GM12878 (cell line): Measurements from ENCODE around the gene ZGLP1. TPM values are rescaled to one million over a fixed set of nuclear protein-coding genes. Genes with fewer than 3 reads are reported as not detected.

ENCODE experiments used
- ATAC-seq: fragments of 200-7000 bp; cut with Tn5 transposase; 3 replicates; pipeline ENCODE4 v1.9.1; 2020; ENCODE audit warnings: mild to moderate bottlenecking, moderate library complexity
- BruUV-seq: library from RNA; stranded (reverse); fragments of 400-500 nt; replicated peaks from 2 replicates; lab custom pipeline; 2021; lab: Mats Ljungman, UMichigan
- CTCF ChIA-PET: fragments of 300-600 bp; sonication (Branson Sonifier 250); formaldehyde crosslinking; extraction: SDS; loops from one replicate; lab custom pipeline; 2021; ENCODE audit warnings: inconsistent platforms; lab: Yijun Ruan, JAX
- POLR2A ChIA-PET: fragments of 350-600 bp; formaldehyde crosslinking; extraction: SDS; loops from one replicate; lab custom pipeline; 2021; ENCODE audit warnings: inconsistent platforms; lab: Charles Lee
- RAD21 ChIA-PET: fragments of 300-600 bp; sonication (Branson Sonifier 250); formaldehyde crosslinking; loops from one replicate; lab custom pipeline; 2023; ENCODE audit warnings: antibody characterized with exemption; ENCODE audit not compliant: unreplicated experiment; lab: Charles Lee
- SMC1A ChIA-PET: fragments of 300-600 bp; sonication (Branson Sonifier 250); formaldehyde crosslinking; loops from one replicate; lab custom pipeline; 2023; ENCODE audit not compliant: unreplicated experiment, uncharacterized antibody; lab: Charles Lee
- DNase-seq: peaks from one replicate; pipeline ENCODE4 v3.0.0-alpha.2; 2011; ENCODE audit warnings: low read depth, low spot score
- FAIRE-seq: peaks from 3 replicates; lab custom pipeline; 2011; peaks lifted over from hg19 to GRCh38; lab: Jason Lieb, UNC
- H2AFZ ChIP-seq: 2 replicates; pipeline ENCODE4 v1.6.0; 2011; ENCODE audit warnings: low read depth, low read length, control low read depth; ENCODE audit not compliant: control insufficient read depth
- H3K27ac ChIP-seq: 2 replicates; pipeline ENCODE4 v1.5.1; 2011; ENCODE audit warnings: control low read depth; ENCODE audit not compliant: control insufficient read depth, insufficient read depth
- H3K27me3 ChIP-seq, 2 experiments: replicated peaks in 1 of 2; 2 replicates each; pipeline versions ENCODE4 v1.6.0 to v1.6.1; 2011; ENCODE audit warnings: low read length in 1 of 2; ENCODE audit not compliant: control insufficient read depth in 2 of 2, insufficient read depth in 2 of 2
- H3K36me3 ChIP-seq, 2 experiments: 2 replicates each; pipeline ENCODE4 v1.5.1; 2011; ENCODE audit warnings: low read length in 1 of 2; ENCODE audit not compliant: control insufficient read depth in 2 of 2, insufficient read depth in 2 of 2
- H3K4me1 ChIP-seq: 2 replicates; pipeline ENCODE4 v1.6.1; 2011; ENCODE audit warnings: mild to moderate bottlenecking, low read length, moderate library complexity, mixed read lengths; ENCODE audit not compliant: control insufficient read depth, insufficient read depth
- H3K4me2 ChIP-seq: 2 replicates; pipeline ENCODE4 v1.6.0; 2011; ENCODE audit warnings: control low read depth; ENCODE audit not compliant: control insufficient read depth, insufficient read depth
- H3K4me3 ChIP-seq: fragments of 200-600 bp; sonication (generic); 2 replicates; pipeline ENCODE4 v1.5.1; 2016
- H3K79me2 ChIP-seq: 2 replicates; pipeline ENCODE4 v1.6.0; 2011; ENCODE audit warnings: low read length; ENCODE audit not compliant: control insufficient read depth, insufficient read depth
- H3K9ac ChIP-seq: 2 replicates; pipeline ENCODE4 v1.8.0; 2011; ENCODE audit warnings: low read length, control low read depth, mixed read lengths; ENCODE audit not compliant: control insufficient read depth, insufficient read depth
- H3K9me3 ChIP-seq: replicated peaks from 3 replicates; pipeline ENCODE4 v1.5.1; 2011; ENCODE audit warnings: mild to moderate bottlenecking, low read length; ENCODE audit not compliant: control insufficient read depth, insufficient read depth
- H4K20me1 ChIP-seq: 2 replicates; pipeline ENCODE4 v1.6.0; 2011; ENCODE audit not compliant: control insufficient read depth, insufficient read depth
- CBX5 ChIP-seq: sonication (generic); IDR thresholded peaks from 2 replicates; pipeline ENCODE4 v1.6.1; 2016; ENCODE audit warnings: low read depth, moderate library complexity, mild to moderate bottlenecking, inconsistent platforms
- CTCF ChIP-seq, 3 experiments: IDR thresholded peaks in 2 of 3; conservative IDR thresholded peaks in 1 of 3; 2 replicates each; pipeline ENCODE4 v1.5.1; 2011; ENCODE audit warnings: low read depth in 3 of 3, low read length in 3 of 3, mild to moderate bottlenecking in 3 of 3, control low read depth in 2 of 3, moderate library complexity in 2 of 3, inconsistent platforms in 1 of 3, mixed read lengths in 1 of 3; ENCODE audit not compliant: control insufficient read depth in 2 of 3, insufficient read depth in 1 of 3; ENCODE audit errors: extremely low read depth in 1 of 3
- DPF2 ChIP-seq: fragments of 450-650 bp; IDR thresholded peaks from 2 replicates; pipeline ENCODE4 v1.6.1; 2017; ENCODE audit warnings: mild to moderate bottlenecking
- EZH2 ChIP-seq: IDR thresholded peaks from 2 replicates; pipeline ENCODE4 v1.6.1; 2012; ENCODE audit warnings: low read depth, mild to moderate bottlenecking, control low read depth, inconsistent platforms, low read length, borderline replicate concordance; ENCODE audit not compliant: control insufficient read depth
- FOXM1 ChIP-seq: IDR thresholded peaks from 2 replicates; pipeline ENCODE4 v1.6.1; 2012; ENCODE audit warnings: low read depth, mild to moderate bottlenecking, inconsistent platforms, low read length, moderate library complexity
- HDAC6 ChIP-seq: fragments of 200-600 bp; sonication (generic); IDR thresholded peaks from one replicate; pipeline ENCODE4 v1.8.0; 2017; ENCODE audit warnings: antibody characterized with exemption; ENCODE audit not compliant: unreplicated experiment
- IKZF1 ChIP-seq: fragments of 450-650 bp; conservative IDR thresholded peaks from 2 replicates; pipeline ENCODE4 v1.6.1; 2017; ENCODE audit warnings: antibody characterized with exemption, mild to moderate bottlenecking
- JUNB ChIP-seq: IDR thresholded peaks from 2 replicates; pipeline ENCODE4 v1.6.1; 2016; ENCODE audit warnings: antibody characterized with exemption, mild to moderate bottlenecking
- JUND ChIP-seq: IDR thresholded peaks from 2 replicates; pipeline ENCODE4 v1.6.1; 2012; ENCODE audit warnings: low read depth, mild to moderate bottlenecking, low read length, improper control_type of control experiment, moderate library complexity
- KLF5 ChIP-seq: fragments of 450-650 bp; IDR thresholded peaks from 2 replicates; pipeline ENCODE4 v1.6.1; 2014; ENCODE audit warnings: mild to moderate bottlenecking; ENCODE audit not compliant: partially characterized antibody
- POLR2A ChIP-seq: IDR thresholded peaks from 2 replicates; pipeline ENCODE4 v1.6.1; 2011; ENCODE audit warnings: low read depth, mild to moderate bottlenecking, low read length
- POLR2AphosphoS5 ChIP-seq: IDR thresholded peaks from 2 replicates; pipeline ENCODE4 v1.6.1; 2011; ENCODE audit warnings: mild to moderate bottlenecking, low read length, inconsistent platforms
- SIN3A ChIP-seq: IDR thresholded peaks from 2 replicates; pipeline ENCODE4 v1.6.1; 2012; ENCODE audit warnings: low read depth, low read length, improper control_type of control experiment
- SMARCA5 ChIP-seq: fragments of 450-650 bp; IDR thresholded peaks from 2 replicates; pipeline ENCODE4 v1.6.1; 2017; ENCODE audit warnings: mild to moderate bottlenecking
- WGBS: methylation state at CpG from one replicate; pipeline ENCODE4 v1.1.6; 2016; ENCODE audit warnings: low lambda C conversion rate; ENCODE audit not compliant: insufficient replicate concordance, insufficient coverage; ENCODE audit errors: missing lambda C conversion rate; 5-methylcytosine and 5-hydroxymethylcytosine counted together
- in situ Hi-C: fragments of 300-500 bp; cut with MboI; formaldehyde crosslinking; loops from 9 replicates; pipeline ENCODE4 v1.14.3; 2018; ENCODE audit warnings: mixed read lengths
- intact Hi-C: fragments of 100-400 bp; cut with micrococcal nuclease; formaldehyde crosslinking; loops from one replicate; pipeline ENCODE4 v1.14.2; 2022; ENCODE audit not compliant: unreplicated experiment
- polyA plus RNA-seq, 11 experiments: library from polyadenylated mRNA; depleted of rRNA in 4 of 11; unstranded in 6 of 11; stranded (reverse) in 5 of 11; fragments of >200 nt; fragmentation: Nextera tagmentation in 4 of 11; fragmentation: Illumina TruSeq in 1 of 11; extraction: Ambion mirVana in 4 of 11; extraction: Trizol in 1 of 11; gene quantifications; 1 replicate in 1 of 11; 2 replicates in 10 of 11; pipeline versions ENCODE4 v1.2.1 to v1.2.3, GENCODE V29; 2011 to 2016; ENCODE audit warnings: inconsistent platforms in 2 of 11, missing spikeins in 2 of 11, low read depth in 1 of 11
- total RNA-seq, 4 experiments: library from RNA; depleted of rRNA in 3 of 4; stranded (reverse); fragments of >200 nt in 3 of 4; fragmentation: Illumina TruSeq in 1 of 4; extraction: Trizol in 1 of 4; gene quantifications; 2 replicates each; pipeline versions ENCODE4 v1.2.1 to v1.2.3, GENCODE V29; 2013 to 2021
- TF ChIP-seq, protein P1 (sequence below): IDR thresholded peaks from 2 replicates; pipeline ENCODE4 v1.6.1; 2012; ENCODE audit warnings: low read depth, low read length, improper control_type of control experiment
- TF ChIP-seq, protein P2 (sequence below): fragments of 450-650 bp; formaldehyde crosslinking; IDR thresholded peaks from 2 replicates; pipeline ENCODE4 v1.5.0; 2022; ENCODE audit warnings: mild to moderate bottlenecking, missing genetic modification characterization

The ZGLP1 gene
- total and polyA plus RNA-seq, 10 of the 15 experiments (the other 5 are each of a cell fraction or from before 2014, with no cell fraction given) = 0.29 to 5.6 (median 1.3) TPM

DNA sequence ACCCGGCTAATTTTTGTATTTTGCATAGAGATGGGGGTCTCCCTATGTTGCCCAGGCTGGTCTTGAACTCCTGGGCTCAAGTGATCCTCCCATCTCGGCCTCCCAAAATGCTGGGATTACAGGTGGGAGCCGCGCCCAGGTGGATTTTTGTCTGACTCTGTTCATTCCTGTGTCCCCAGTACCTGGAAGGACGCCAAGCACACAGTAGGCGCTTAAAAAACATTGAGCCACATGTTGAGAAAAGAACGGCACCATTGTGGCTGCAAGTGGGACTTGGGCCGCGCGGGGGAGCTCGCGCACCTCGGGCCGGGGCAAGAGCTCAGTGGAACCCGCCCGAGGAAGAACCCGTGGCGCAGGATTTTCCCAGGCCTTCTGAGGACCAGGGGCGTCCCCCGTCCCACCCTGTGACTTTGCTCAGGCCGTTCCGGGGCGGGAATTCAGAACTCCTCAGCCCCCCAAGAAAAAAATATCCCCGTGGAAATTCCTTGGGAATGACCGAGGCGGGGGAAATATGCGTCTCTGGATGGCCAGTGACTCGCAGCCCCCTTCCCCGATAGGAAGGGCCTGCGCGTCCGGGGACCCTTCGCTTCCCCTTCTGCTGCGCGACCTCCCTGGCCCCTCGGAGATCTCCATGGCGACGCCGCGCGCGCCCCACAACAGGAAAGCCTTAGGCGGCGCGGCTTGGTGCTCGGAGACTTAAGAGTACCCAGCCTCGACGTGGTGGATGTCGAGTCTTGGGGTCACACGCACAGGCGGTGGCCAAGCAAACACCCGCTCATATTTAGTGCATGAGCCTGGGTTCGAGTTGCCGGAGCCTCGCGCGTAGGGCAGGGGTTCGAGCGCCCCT lies 40.1 kb downstream of the ZGLP1 start:
- Histone ChIP-seq H3K4me1 (no peaks in the 10 kb centered on the region; the same call in 1 of the 2 replicates), H3K36me3 (peaks cover under 1 to 7% of the 10 kb centered on the region in 2 experiments; a peak in 3 of 4 replicates), H3K4me2 (peak overlapping the region; percentile 99), H3K27ac (peak overlapping the region; percentile 98), H3K9me3 (no peaks in the 10 kb centered on the region), H3K27me3 (no peaks in the 10 kb centered on the region), H3K4me3 (peak overlapping the region; percentile 92), H2AFZ (peak overlapping the region; percentile 35), H3K9ac (peak overlapping the region; percentile 89), H3K79me2 (peaks cover 43% of the 10 kb centered on the region), H4K20me1 (no peaks in the 10 kb centered on the region)
- DNase-seq (no peak), FAIRE-seq (no peak), ATAC-seq (peak; percentile 55)
- in situ Hi-C loops (loop anchor here (5.0 kb wide), 1 partner anchor 118 kb away; no protein-coding TSS in a partner anchor), intact Hi-C loops (loop anchor here (1.0 to 5.0 kb wide), 3 partner anchors 63 to 120 kb away; partner anchors contain the start of genes RAVER1 and TYK2)
- CTCF ChIA-PET = interaction anchor here (0.5 to 11.2 kb wide), 20 partner anchors 10 to 337 kb away, joined by 3 to 370 read pairs (median 4); partner anchors contain the start of genes CDC37, ICAM4, ICAM5 and PDE4A
- RAD21 ChIA-PET = interaction anchor here (0.6 to 6.1 kb wide), 22 partner anchors 10 to 325 kb away, joined by 3 to 206 read pairs (median 6); partner anchors contain the start of genes CDC37, ICAM4, ICAM5 and MRPL4
- SMC1A ChIA-PET = interaction anchor here (0.8 to 8.5 kb wide), 17 partner anchors 10 to 342 kb away, joined by 3 to 158 read pairs (median 6); partner anchors contain the start of genes ICAM4, ICAM5 and TYK2
- 2% methylated on average over 56 of the region's 59 CpGs for WGBS
- no TSS peak for BruUV-seq
- POLR2A ChIA-PET = interaction anchor here (0.5 to 4.7 kb wide), 18 partner anchors 9 to 168 kb away, joined by 3 to 108 read pairs (median 4); partner anchors contain the start of genes ICAM4, ICAM5 and TYK2
- TF ChIP-seq CBX5 (0 out of 2 replicates have a peak, but pooled peaks have one; percentile 23), JUND (no peak), IKZF1 (peak; percentile 95), HDAC6 (no peak), JUNB (no peak), EZH2 (no peak), KLF5 (peak; percentile 76), DPF2 (peak; percentile 100), FOXM1 (no peak), SMARCA5 (peak; percentile 97), POLR2AphosphoS5 (no peak; the same call in 1 of the 2 replicates), CTCF (IDR thresholded peaks at IDR 0.05 in 2 of 3, conservative IDR thresholded peaks at IDR 0.05 in 1 of 3; ENCODE audit: control insufficient read depth in 2 of 3, extremely low read depth in 1 of 3, insufficient read depth in 1 of 3, low read depth in 3 of 3, low read length in 3 of 3) (peak; percentile 94 to 99 (median 97); a peak in 5 of 6 replicates), POLR2A (no peak), SIN3A (no peak; the same call in 1 of the 2 replicates)
- TF ChIP-seq, protein P1, sequence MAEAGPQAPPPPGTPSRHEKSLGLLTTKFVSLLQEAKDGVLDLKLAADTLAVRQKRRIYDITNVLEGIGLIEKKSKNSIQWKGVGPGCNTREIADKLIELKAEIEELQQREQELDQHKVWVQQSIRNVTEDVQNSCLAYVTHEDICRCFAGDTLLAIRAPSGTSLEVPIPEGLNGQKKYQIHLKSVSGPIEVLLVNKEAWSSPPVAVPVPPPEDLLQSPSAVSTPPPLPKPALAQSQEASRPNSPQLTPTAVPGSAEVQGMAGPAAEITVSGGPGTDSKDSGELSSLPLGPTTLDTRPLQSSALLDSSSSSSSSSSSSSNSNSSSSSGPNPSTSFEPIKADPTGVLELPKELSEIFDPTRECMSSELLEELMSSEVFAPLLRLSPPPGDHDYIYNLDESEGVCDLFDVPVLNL = no peak
- TF ChIP-seq, protein P2, sequence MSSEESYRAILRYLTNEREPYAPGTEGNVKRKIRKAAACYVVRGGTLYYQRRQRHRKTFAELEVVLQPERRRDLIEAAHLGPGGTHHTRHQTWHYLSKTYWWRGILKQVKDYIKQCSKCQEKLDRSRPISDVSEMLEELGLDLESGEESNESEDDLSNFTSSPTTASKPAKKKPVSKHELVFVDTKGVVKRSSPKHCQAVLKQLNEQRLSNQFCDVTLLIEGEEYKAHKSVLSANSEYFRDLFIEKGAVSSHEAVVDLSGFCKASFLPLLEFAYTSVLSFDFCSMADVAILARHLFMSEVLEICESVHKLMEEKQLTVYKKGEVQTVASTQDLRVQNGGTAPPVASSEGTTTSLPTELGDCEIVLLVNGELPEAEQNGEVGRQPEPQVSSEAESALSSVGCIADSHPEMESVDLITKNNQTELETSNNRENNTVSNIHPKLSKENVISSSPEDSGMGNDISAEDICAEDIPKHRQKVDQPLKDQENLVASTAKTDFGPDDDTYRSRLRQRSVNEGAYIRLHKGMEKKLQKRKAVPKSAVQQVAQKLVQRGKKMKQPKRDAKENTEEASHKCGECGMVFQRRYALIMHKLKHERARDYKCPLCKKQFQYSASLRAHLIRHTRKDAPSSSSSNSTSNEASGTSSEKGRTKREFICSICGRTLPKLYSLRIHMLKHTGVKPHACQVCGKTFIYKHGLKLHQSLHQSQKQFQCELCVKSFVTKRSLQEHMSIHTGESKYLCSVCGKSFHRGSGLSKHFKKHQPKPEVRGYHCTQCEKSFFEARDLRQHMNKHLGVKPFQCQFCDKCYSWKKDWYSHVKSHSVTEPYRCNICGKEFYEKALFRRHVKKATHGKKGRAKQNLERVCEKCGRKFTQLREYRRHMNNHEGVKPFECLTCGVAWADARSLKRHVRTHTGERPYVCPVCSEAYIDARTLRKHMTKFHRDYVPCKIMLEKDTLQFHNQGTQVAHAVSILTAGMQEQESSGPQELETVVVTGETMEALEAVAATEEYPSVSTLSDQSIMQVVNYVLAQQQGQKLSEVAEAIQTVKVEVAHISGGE (CRISPR knock-in tag) = no peak
